Raji (cell line): ENCODE results near the gene IGF2BP2.

Experiments
- POLR2A ChIP-seq: IDR thresholded peaks from 2 replicates; pipeline ENCODE4 v1.6.1; 2011; ENCODE audit warnings: low read depth, low read length, control low read depth; ENCODE audit not compliant: insufficient read depth

IGF2BP2 gene

GRCh38 chr3:185657211-185657610, 167.6 kb downstream of the IGF2BP2 start:
- no peak for TF ChIP-seq POLR2A

DNA sequence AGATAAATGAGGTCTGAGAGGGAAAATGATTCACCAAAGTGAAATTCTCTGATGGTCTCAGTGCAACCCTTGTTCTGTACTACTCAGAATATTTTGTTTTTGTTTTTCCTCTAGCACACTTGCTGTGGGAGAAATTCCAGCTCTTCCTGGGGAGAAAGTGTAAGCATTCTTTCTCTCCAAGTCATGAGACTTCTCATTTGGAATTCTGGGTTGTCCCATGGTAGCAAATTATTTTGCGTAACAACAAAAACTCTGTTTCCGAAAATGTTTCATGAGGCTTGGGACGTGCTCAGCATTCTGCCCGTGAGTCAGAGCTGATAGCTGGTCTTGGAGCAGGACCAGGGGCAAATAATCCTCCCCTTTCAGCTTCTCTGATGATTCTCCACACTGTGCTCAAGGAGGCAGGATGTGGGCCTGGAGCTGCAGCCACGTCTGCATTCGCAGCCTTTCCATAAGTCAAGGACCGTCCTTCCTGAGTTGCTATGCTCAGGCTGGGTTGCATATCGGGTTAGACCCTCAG, 168.5 kb downstream of the IGF2BP2 start:
- TF ChIP-seq POLR2A, result no peak

- TF ChIP-seq POLR2A, result no peak
Observed at GRCh38 chr3:185655426-185656320, 169.2 kb downstream of the IGF2BP2 start.

DNA sequence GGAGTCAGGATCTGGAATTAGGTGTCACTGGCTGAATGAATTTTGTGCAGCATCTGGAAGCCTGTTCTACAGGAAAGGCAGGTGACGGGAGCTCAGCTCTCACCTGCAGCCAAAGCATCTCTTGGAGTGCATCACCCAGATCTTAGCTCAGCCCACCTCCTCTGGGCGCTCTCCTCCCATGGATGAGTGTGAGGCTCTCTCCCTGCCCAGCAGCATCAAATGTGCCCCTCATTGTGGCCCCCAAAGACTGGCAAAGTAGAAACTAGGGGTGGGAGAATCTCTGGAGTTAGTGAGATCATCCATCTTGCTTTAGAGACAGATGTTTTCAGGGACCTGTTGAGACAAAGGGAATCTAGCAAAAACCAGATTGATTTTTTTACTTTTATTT, 170.1 kb downstream of the IGF2BP2 start:
- no peak for TF ChIP-seq POLR2A

DNA sequence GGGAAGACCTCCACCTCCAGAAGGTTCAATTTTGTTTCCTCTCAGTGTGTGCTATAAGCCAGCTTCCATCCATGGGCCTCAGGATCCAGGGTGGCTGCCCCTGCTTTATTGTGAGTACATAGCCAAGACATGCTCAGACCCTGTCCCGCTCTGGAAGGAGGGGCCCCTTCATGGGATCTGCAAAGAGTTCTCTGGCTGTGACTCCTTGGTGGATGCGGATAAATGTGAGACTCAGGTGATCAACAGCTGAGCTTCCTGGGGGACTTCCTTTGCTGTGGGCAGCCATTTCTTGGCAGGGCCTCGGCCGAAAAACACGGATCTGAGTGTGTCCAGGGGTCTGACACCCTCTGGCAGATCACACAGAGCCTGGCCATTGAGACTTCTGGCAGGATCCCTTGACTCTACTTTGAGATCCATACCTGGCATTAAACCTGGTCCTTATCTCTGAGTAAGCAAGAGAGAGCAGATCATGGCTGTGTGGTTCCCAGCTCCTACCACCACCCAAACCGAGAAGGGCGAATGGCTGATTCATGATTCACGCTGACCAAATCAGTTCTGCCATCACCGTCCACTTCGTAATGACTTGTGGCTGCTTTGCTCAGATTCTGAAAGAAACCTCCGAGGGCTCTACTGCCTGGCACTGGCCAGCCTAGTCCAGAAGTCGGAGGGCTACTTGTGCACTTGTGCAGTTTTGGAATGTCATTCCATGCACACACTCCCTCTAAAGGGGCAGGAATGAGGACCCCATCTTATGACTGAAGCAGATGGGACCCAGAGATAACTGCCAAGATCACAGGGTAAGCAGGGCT, 170.7 kb downstream of the IGF2BP2 start:
- no peak for TF ChIP-seq POLR2A

DNA sequence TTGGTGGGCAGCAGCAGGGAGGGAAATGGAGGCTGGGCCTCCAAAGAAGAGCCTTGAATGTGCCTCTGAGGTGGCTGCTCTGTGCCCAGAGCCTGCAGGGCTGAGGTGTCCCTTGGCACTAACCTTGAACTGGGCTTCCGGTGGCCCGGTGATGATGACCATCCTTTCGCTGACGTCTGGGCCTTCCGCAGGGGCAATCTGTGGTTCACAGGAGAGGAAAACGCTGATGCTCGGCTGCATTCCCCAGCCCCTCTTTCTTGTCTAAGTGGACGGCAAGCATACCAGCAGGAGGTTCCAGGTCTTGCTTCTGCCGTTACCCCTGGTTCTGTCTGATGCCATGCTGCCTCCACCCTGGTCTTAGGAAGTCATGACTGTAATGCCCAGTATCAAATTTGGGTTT, 172.9 kb downstream of the IGF2BP2 start:
- TF ChIP-seq POLR2A, result no peak

- no peak for TF ChIP-seq POLR2A
Observed at GRCh38 chr3:185649414-185649813, 175.4 kb downstream of the IGF2BP2 start.

- TF ChIP-seq POLR2A, result no peak
Observed at GRCh38 chr3:185648396-185648795, 176.4 kb downstream of the IGF2BP2 start.

DNA sequence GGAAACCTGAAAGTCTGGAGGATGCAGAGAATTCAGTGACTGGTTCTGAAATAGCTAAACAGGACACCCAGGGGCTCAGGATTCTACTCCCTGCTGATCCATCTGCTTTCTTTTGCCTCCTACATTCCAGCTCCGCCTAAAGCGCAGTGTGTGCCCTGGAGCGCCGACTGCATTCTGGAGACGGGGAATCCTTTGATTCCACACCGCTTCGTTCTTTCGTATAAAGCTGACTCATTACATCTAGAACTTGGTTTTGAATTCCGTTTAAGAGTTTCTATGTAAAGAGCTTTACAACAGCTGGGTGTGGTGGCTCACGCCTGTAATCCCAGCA, 177.0 kb downstream of the IGF2BP2 start:
- TF ChIP-seq POLR2A, result no peak

GRCh38 chr3:185647134-185647879, 177.5 kb downstream of the IGF2BP2 start:
- TF ChIP-seq POLR2A, result no peak

DNA sequence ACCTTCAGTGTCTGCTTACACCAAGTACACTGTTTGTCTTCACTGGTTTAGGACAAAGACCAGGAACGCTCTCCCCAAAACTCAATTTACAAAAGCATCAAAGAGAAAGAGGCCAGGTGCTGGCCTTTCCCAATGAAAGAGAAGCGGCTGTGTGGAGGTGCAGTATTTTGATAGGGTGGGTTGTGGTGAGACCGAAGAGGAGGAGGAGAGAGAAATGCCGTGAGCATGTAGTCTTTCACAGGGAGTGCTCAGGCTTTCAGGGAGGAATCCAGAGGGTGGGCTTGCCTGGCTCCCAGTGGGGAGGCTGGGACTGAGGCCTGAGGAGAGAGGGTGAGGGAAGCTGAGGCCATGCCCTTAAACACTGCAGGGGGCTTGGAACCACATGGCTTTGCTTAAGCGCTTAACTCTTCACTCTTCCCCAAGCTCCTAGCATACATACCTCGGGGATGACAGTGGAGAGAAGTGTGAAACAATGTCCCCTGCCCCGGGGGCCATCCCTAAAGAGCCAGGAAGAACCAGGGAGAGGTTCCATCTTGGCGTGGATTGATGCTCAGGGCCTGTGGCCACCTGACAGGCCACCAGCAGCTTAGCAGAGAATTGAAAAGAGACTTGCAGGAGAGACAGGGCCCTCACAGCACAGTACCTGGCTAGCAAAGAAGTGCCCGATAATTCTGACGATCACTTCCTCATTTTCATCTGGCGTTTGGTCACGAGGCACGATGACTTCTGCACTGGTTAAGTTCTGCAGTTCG, 178.3 kb downstream of the IGF2BP2 start:
- TF ChIP-seq POLR2A, result no peak

DNA sequence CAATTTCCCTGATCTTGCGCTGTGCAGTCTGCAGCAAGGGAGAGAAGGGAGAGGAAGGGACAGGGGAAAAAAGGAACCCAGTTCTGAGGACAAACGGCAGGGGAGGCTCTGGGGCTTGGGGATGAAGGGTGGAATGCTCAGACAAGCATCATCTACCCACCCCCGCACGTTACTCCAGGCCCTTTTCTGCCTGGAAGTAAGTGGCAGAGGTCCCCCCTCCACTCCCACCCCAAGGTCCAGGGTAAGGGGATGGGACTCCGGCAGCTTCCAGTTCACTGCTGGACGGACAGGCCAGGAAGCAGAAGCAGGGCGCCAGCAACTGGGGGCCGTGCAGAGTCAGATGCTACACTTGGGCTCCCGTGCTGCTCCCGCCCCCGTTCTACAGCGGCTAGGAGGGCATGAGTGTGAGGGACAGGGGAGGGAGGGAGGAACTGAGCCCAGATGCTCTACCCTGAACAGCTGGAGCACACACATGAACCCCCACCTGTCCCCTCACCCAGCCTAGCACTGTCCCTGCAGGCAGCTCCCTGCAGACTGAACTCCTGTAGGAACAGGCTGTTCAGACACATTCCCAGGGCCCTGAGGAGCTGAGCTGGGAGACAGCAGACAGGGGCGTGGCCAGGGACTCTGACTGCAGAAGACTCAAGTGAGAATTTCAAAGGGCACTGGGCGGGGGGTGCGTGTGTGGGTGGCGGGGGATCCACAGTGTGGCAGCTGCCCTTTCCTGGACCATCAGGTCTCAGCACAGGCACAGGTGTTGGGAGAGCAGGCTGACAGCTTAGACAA, 179.1 kb downstream of the IGF2BP2 start:
- TF ChIP-seq POLR2A, result no peak

DNA sequence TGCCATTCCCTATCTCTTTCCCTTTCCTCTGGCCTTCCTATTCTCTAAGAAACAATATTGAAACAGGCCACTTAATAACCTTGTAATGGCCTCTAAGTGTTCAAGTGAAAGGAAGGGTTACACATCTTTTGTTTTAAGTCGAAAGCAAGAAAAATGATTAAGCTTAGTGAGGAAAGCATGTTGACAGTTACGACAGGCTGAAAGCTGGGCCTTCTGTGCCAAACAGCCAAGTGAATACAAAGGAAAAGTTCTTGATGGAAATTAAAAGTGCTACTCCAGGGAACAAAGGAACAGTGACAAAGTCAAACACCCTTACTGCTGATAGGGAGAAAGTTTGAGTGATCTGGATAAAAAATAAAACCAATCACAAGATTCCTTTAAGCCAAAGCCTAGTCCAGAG, 184.5 kb downstream of the IGF2BP2 start:
- no peak for TF ChIP-seq POLR2A
